Left lung (tissue), 10 donors: ENCODE results near the gene MAP3K5. TPM values are rescaled to one million over a fixed set of nuclear protein-coding genes. Genes with fewer than 3 reads are reported as not detected.

Source experiments
- ATAC-seq: fragments of 200-7000 bp; cut with Tn5 transposase; one replicate; pipeline ENCODE4 v1.9.1; 2020; ENCODE audit warnings: moderate library complexity
- DNase-seq, 4 donors: peaks; one replicate each; pipeline ENCODE4 v3.0.0-alpha.2; 2013 to 2020
- H3K27ac ChIP-seq, 2 donors: fragments of 200-600 bp; sonication (generic) in 1 of 2; one replicate each; pipeline versions ENCODE4 v1.5.0 to v1.8.0; 2020 to 2021
- H3K27me3 ChIP-seq, 2 donors: fragments of 200-600 bp; sonication (generic) in 1 of 2; one replicate each; pipeline versions ENCODE4 v1.5.0 to v1.8.0; 2020 to 2021
- H3K36me3 ChIP-seq, 2 donors: fragments of 200-600 bp; sonication (generic) in 1 of 2; one replicate each; pipeline versions ENCODE4 v1.5.0 to v1.8.0; 2020 to 2021
- H3K4me1 ChIP-seq, 2 donors: fragments of 200-600 bp; one replicate each; pipeline ENCODE4 v1.8.0; 2021
- H3K4me3 ChIP-seq, 2 donors: fragments of 200-600 bp; sonication (generic) in 1 of 2; one replicate each; pipeline versions ENCODE4 v1.5.0 to v1.8.0; 2020 to 2021; ENCODE audit warnings: mild to moderate bottlenecking in 1 of 2
- H3K9me3 ChIP-seq, 2 donors: fragments of 200-600 bp; sonication (generic) in 1 of 2; one replicate each; pipeline versions ENCODE4 v1.5.0 to v1.8.0; 2020 to 2021
- CTCF ChIP-seq, 2 donors: fragments of 200-600 bp; sonication (generic) in 1 of 2; IDR thresholded peaks; one replicate each; pipeline versions ENCODE4 v1.5.0 to v1.8.0; 2021; ENCODE audit warnings: antibody characterized with exemption in 2 of 2
- intact Hi-C, 2 donors: fragments of 100-400 bp; cut with DNase I; formaldehyde crosslinking; loops; one replicate each; pipeline versions ENCODE4 v1.11.2 to v1.14.2; 2022
- polyA plus RNA-seq, 6 donors: library from polyadenylated mRNA; unstranded; fragments of 120-200 nt; gene quantifications; one replicate each; pipeline ENCODE4 v1.2.1, GENCODE V29; 2013; ENCODE audit not compliant: insufficient read length in 6 of 6
- total RNA-seq, 2 donors: library from RNA; stranded (reverse); fragmentation: NEBNext Ultra II Directional; extraction: Animal tissue kit (Norgen Biotek cat#: 25700); gene quantifications; one replicate each; pipeline ENCODE4 v1.2.1, GENCODE V29; 2021
- donor health status: DM: no; HTN: yes; CAD: no.
- donor health status: DM: no; HTN: no; CAD: no.

The MAP3K5 gene
- total and polyA plus RNA-seq, 8 donors: 6.3 to 27.7 (median 7.2) TPM

- H3K4me3 ChIP-seq: no peak overlapping the region
- H3K9me3 ChIP-seq: no peaks in the 10 kb centered on the region
- ATAC-seq (no peak), DNase-seq (no peak)
- TF ChIP-seq CTCF (IDR thresholded peaks at IDR 0.05): no peak
- no peaks in the 10 kb centered on the region for H3K4me1 ChIP-seq
- H3K36me3 ChIP-seq: peaks cover 0 to 53% of the 10 kb centered on the region in 2 donors
- intact Hi-C loops: no loop called here
- H3K27ac ChIP-seq: no peak overlapping the region
- H3K27me3 ChIP-seq: no peaks in the 10 kb centered on the region
These were observed 165.1 kb downstream of the MAP3K5 start for GRCh38 chr6:136627191-136627590.

GRCh38 chr6:136625293-136625692 lies 167.0 kb downstream of the MAP3K5 start:
- intact Hi-C loops: no loop called here
- Histone ChIP-seq H3K36me3 (peaks cover 0 to 56% of the 10 kb centered on the region in 2 donors), H3K4me1 (no peaks in the 10 kb centered on the region), H3K27me3 (no peaks in the 10 kb centered on the region), H3K27ac (no peak overlapping the region), H3K4me3 (no peak overlapping the region), H3K9me3 (no peaks in the 10 kb centered on the region)
- no peak for TF ChIP-seq CTCF (IDR thresholded peaks at IDR 0.05)
- ATAC-seq: no peak
- no peak for DNase-seq

GRCh38 chr6:136624347-136624746 lies 167.9 kb downstream of the MAP3K5 start:
- H3K4me1 ChIP-seq: no peaks in the 10 kb centered on the region
- no peak for DNase-seq
- H3K27ac ChIP-seq: no peak overlapping the region
- intact Hi-C loops: no loop called here
- H3K27me3 ChIP-seq: no peaks in the 10 kb centered on the region
- no peak for TF ChIP-seq CTCF (IDR thresholded peaks at IDR 0.05)
- H3K36me3 ChIP-seq: peaks cover 0 to 56% of the 10 kb centered on the region in 2 donors
- ATAC-seq: no peak
- H3K9me3 ChIP-seq: no peaks in the 10 kb centered on the region
- H3K4me3 ChIP-seq: no peak overlapping the region

DNA sequence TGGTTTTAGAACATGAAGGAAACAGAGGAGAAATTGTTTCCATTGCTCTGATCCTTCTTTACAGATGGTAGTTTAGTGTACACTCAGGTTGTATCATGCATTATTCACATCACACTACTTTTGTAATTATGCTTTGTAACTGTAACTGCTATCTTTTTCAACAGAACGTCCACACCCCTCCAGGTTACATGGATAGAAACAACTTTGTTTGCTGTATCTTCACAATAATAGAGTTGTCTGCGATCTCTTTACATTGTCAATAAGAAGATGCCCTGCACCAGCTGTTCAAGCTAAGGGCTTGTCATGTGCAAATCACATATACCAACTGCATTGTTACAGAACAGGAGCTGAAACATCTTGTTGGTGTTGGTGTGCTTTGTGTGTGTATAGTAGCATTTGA lies 174.2 kb downstream of the MAP3K5 start:
- no peaks in the 10 kb centered on the region for H3K9me3 ChIP-seq
- H3K4me1 ChIP-seq: no peaks in the 10 kb centered on the region
- ATAC-seq (no peak), DNase-seq (no peak)
- no peak for TF ChIP-seq CTCF (IDR thresholded peaks at IDR 0.05)
- no peak overlapping the region for H3K4me3 ChIP-seq
- intact Hi-C loops: no loop called here
- no peaks in the 10 kb centered on the region for H3K27me3 ChIP-seq
- H3K36me3 ChIP-seq: peaks cover 0 to 57% of the 10 kb centered on the region in 2 donors
- H3K27ac ChIP-seq: no peak overlapping the region

- ATAC-seq: no peak
- no peak for TF ChIP-seq CTCF (IDR thresholded peaks at IDR 0.05)
- no peaks in the 10 kb centered on the region for H3K4me1 ChIP-seq
- no peak overlapping the region for H3K4me3 ChIP-seq
- H3K9me3 ChIP-seq: no peaks in the 10 kb centered on the region
- H3K27ac ChIP-seq: no peak overlapping the region
- intact Hi-C loops: no loop called here
- no peak for DNase-seq
- no peaks in the 10 kb centered on the region for H3K27me3 ChIP-seq
- H3K36me3 ChIP-seq: peaks cover 0 to 54% of the 10 kb centered on the region in 2 donors
These were observed 175.8 kb downstream of the MAP3K5 start for GRCh38 chr6:136616527-136616926.
